GM23248 (cell line): Measurements from ENCODE around the gene RENBP. TPM values are rescaled to one million over a fixed set of nuclear protein-coding genes. Genes with fewer than 3 reads are reported as not detected.

Experiments
- DNase-seq: peaks from one replicate; pipeline ENCODE4 v3.0.0-alpha.2; 2015
- H2AFZ ChIP-seq: fragments of 200-600 bp; sonication (generic); 2 replicates; pipeline ENCODE4 v1.6.1; 2016; ENCODE audit warnings: antibody characterized with exemption
- H3F3A ChIP-seq: fragments of 200-600 bp; sonication (generic); 2 replicates; pipeline ENCODE4 v1.6.1; 2016; ENCODE audit warnings: mild to moderate bottlenecking, antibody characterized with exemption, mixed run types; ENCODE audit not compliant: insufficient read depth
- H3K27ac ChIP-seq: fragments of 200-600 bp; sonication (generic); 2 replicates; pipeline ENCODE4 v1.5.1; 2016; ENCODE audit warnings: mild to moderate bottlenecking
- H3K27me3 ChIP-seq: fragments of 200-600 bp; sonication (generic); replicated peaks from 2 replicates; pipeline ENCODE4 v1.6.1; 2016; ENCODE audit warnings: mild to moderate bottlenecking; ENCODE audit not compliant: insufficient read depth
- H3K36me3 ChIP-seq: fragments of 200-600 bp; sonication (generic); 2 replicates; pipeline ENCODE4 v1.6.1; 2016; ENCODE audit warnings: low read depth, mild to moderate bottlenecking
- H3K4me1 ChIP-seq: fragments of 200-600 bp; sonication (generic); 2 replicates; pipeline ENCODE4 v1.6.1; 2016; ENCODE audit warnings: mild to moderate bottlenecking; ENCODE audit not compliant: insufficient read depth
- H3K4me2 ChIP-seq: fragments of 200-600 bp; sonication (generic); one replicate; pipeline ENCODE4 v1.6.1; 2016; ENCODE audit warnings: mild to moderate bottlenecking; ENCODE audit not compliant: unreplicated experiment
- H3K4me3 ChIP-seq: fragments of 200-600 bp; sonication (generic); 2 replicates; pipeline ENCODE4 v1.5.1; 2016; ENCODE audit warnings: mild to moderate bottlenecking
- H3K79me2 ChIP-seq: fragments of 200-600 bp; sonication (generic); 2 replicates; pipeline ENCODE4 v1.6.1; 2016; ENCODE audit warnings: mild to moderate bottlenecking; ENCODE audit not compliant: insufficient read depth
- H3K9ac ChIP-seq: fragments of 200-600 bp; sonication (generic); 2 replicates; pipeline ENCODE4 v1.6.1; 2016; ENCODE audit warnings: mild to moderate bottlenecking
- H3K9me2 ChIP-seq: fragments of 200-600 bp; sonication (generic); 2 replicates; pipeline ENCODE4 v1.6.1; 2016; ENCODE audit warnings: mixed run types, mild to moderate bottlenecking, moderate library complexity; ENCODE audit not compliant: insufficient read depth
- H3K9me3 ChIP-seq: fragments of 200-600 bp; sonication (generic); one replicate; pipeline ENCODE4 v1.6.1; 2017; ENCODE audit warnings: low read depth
- H4K20me1 ChIP-seq: fragments of 200-600 bp; sonication (generic); 2 replicates; pipeline ENCODE4 v1.6.0; 2016; ENCODE audit not compliant: insufficient read depth
- EZH2 ChIP-seq: fragments of 200-600 bp; sonication (generic); IDR thresholded peaks from 2 replicates; pipeline ENCODE4 v1.6.1; 2018; ENCODE audit warnings: antibody characterized with exemption, mild to moderate bottlenecking; ENCODE audit not compliant: insufficient read depth, poor library complexity, severe bottlenecking
- EZH2phosphoT487 ChIP-seq: fragments of 200-600 bp; sonication (generic); IDR thresholded peaks from 2 replicates; pipeline ENCODE4 v1.6.1; 2018; ENCODE audit warnings: antibody characterized with exemption, moderate library complexity, mild to moderate bottlenecking, low read depth; ENCODE audit not compliant: insufficient read depth
- WGBS, 2 experiments: methylation state at CpG; one replicate each; pipeline ENCODE4 v1.1.6; 2015 to 2017; ENCODE audit warnings: low lambda C conversion rate in 2 of 2, low coverage in 1 of 2; ENCODE audit errors: missing lambda C conversion rate in 2 of 2; 5-methylcytosine and 5-hydroxymethylcytosine counted together
- in situ Hi-C: fragments of 300-500 bp; cut with MboI; formaldehyde crosslinking; loops from 2 replicates; pipeline ENCODE4 v1.15.0; 2020
- polyA plus RNA-seq: library from polyadenylated mRNA; unstranded; fragments of >200 nt; fragmentation: Nextera tagmentation; extraction: Ambion mirVana; gene quantifications from 2 replicates; pipeline ENCODE4 v1.2.1, GENCODE V29; 2016
- total RNA-seq: library from RNA; depleted of rRNA; stranded (reverse); fragments of >200 nt; shearing (Covaris generic); gene quantifications from 2 replicates; pipeline ENCODE4 v1.2.3, GENCODE V29; 2014

RENBP gene
- total and polyA plus RNA-seq, 2 experiments from 2014 or later, result 0.11 TPM; not detected in 1

GRCh38 chrX:153958605-153959004 is 14.2 kb upstream of the RENBP start:
- Histone ChIP-seq H3K9me3 (no peaks in the 10 kb centered on the region), H2AFZ (no peak overlapping the region), H3K27me3 (no peaks in the 10 kb centered on the region), H3F3A (no peaks in the 10 kb centered on the region), H3K9me2 (no peaks in the 10 kb centered on the region), H3K36me3 (no peaks in the 10 kb centered on the region; the same call in 1 of the 2 replicates), H3K79me2 (peaks cover 21% of the 10 kb centered on the region), H3K4me3 (no peak overlapping the region), H4K20me1 (no peaks in the 10 kb centered on the region), H3K4me2 (no peak overlapping the region), H3K27ac (no peak overlapping the region), H3K9ac (no peak overlapping the region), H3K4me1 (no peaks in the 10 kb centered on the region)
- DNase-seq, result no peak
- 98 to 100% methylated on average over 4 to 8 of the region's 14 CpGs for WGBS, 2 experiments
- TF ChIP-seq EZH2 (no peak), EZH2phosphoT487 (no peak)
- in situ Hi-C loops, result no loop called here

GRCh38 chrX:153957224-153957623 is 12.8 kb upstream of the RENBP start:
- no peak for TF ChIP-seq EZH2phosphoT487
- H3K27me3 ChIP-seq, result no peaks in the 10 kb centered on the region
- WGBS, 2 experiments, result 90 to 97% methylated on average over 14 to 15 of the region's 17 CpGs
- no peaks in the 10 kb centered on the region for H3F3A ChIP-seq
- no peak overlapping the region for H2AFZ ChIP-seq
- no peaks in the 10 kb centered on the region for H3K9me2 ChIP-seq
- no peaks in the 10 kb centered on the region for H3K9me3 ChIP-seq
- H3K27ac ChIP-seq, result no peak overlapping the region
- no peak for DNase-seq
- H3K9ac ChIP-seq, result no peak overlapping the region
- no peaks in the 10 kb centered on the region for H4K20me1 ChIP-seq
- peaks cover 7% of the 10 kb centered on the region for H3K79me2 ChIP-seq
- in situ Hi-C loops, result no loop called here
- no peaks in the 10 kb centered on the region; the same call in 1 of the 2 replicates for H3K36me3 ChIP-seq
- H3K4me2 ChIP-seq, result no peak overlapping the region
- H3K4me3 ChIP-seq, result no peak overlapping the region
- H3K4me1 ChIP-seq, result no peaks in the 10 kb centered on the region

GRCh38 chrX:153956044-153956907 is 11.8 kb upstream of the RENBP start:
- Histone ChIP-seq H3F3A (no peaks in the 10 kb centered on the region), H4K20me1 (no peaks in the 10 kb centered on the region), H3K9ac (no peak overlapping the region), H3K36me3 (no peaks in the 10 kb centered on the region; the same call in 1 of the 2 replicates), H3K27me3 (no peaks in the 10 kb centered on the region), H3K9me2 (no peaks in the 10 kb centered on the region), H3K4me1 (no peaks in the 10 kb centered on the region), H3K4me2 (no peak overlapping the region), H3K4me3 (no peak overlapping the region), H3K27ac (no peak overlapping the region), H2AFZ (no peak overlapping the region), H3K79me2 (no peaks in the 10 kb centered on the region), H3K9me3 (no peaks in the 10 kb centered on the region)
- no peak for DNase-seq
- TF ChIP-seq EZH2 (no peak), EZH2phosphoT487 (no peak)
- in situ Hi-C loops, result no loop called here
- WGBS, 2 experiments, result 86 to 92% methylated on average over 13 to 19 of the region's 35 CpGs

- no peak overlapping the region for H3K27ac ChIP-seq
- no peak overlapping the region for H3K4me2 ChIP-seq
- no peak overlapping the region for H2AFZ ChIP-seq
- no peak overlapping the region for H3K4me3 ChIP-seq
- no peaks in the 10 kb centered on the region for H3K79me2 ChIP-seq
- no peaks in the 10 kb centered on the region for H3K27me3 ChIP-seq
- H3K36me3 ChIP-seq, result no peaks in the 10 kb centered on the region
- DNase-seq, result no peak
- in situ Hi-C loops, result no loop called here
- no peaks in the 10 kb centered on the region for H4K20me1 ChIP-seq
- H3F3A ChIP-seq, result no peaks in the 10 kb centered on the region
- no peaks in the 10 kb centered on the region for H3K9me2 ChIP-seq
- H3K9me3 ChIP-seq, result no peaks in the 10 kb centered on the region
- no peaks in the 10 kb centered on the region for H3K4me1 ChIP-seq
- H3K9ac ChIP-seq, result no peak overlapping the region
- 77 to 78% methylated on average over 6 to 9 of the region's 12 CpGs for WGBS, 2 experiments
- no peak for TF ChIP-seq EZH2phosphoT487
- no peak for TF ChIP-seq EZH2
Measured at GRCh38 chrX:153955228-153955732, 10.8 kb upstream of the RENBP start.
